KMS-11 (cell line): ENCODE results near the gene MUC3A.
"Not testable (repeated sequence)": the region's sequence is repeated elsewhere in the genome, so short reads cannot be mapped to it uniquely, and the experiment has no call there.

Experiments used
- H2AFZ ChIP-seq: fragments of 200-600 bp; sonication (generic); 2 replicates; pipeline ENCODE4 v1.6.1; 2016; ENCODE audit warnings: antibody characterized with exemption, mixed run types, low read depth
- H3K27ac ChIP-seq: fragments of 200-600 bp; sonication (generic); 2 replicates; pipeline ENCODE4 v1.6.1; 2016; ENCODE audit warnings: mild to moderate bottlenecking, mixed run types
- H3K27me3 ChIP-seq: fragments of 200-600 bp; sonication (generic); 2 replicates; pipeline ENCODE4 v1.6.1; 2017; ENCODE audit warnings: mild to moderate bottlenecking, low read depth, mixed run types, moderate library complexity; ENCODE audit not compliant: insufficient read depth
- H3K36me3 ChIP-seq: fragments of 200-600 bp; sonication (generic); 2 replicates; pipeline ENCODE4 v1.6.1; 2017; ENCODE audit warnings: mild to moderate bottlenecking, mixed run types; ENCODE audit not compliant: insufficient read depth
- H3K4me1 ChIP-seq: fragments of 200-600 bp; sonication (generic); 2 replicates; pipeline ENCODE4 v1.6.1; 2016; ENCODE audit warnings: mild to moderate bottlenecking, low read depth, mixed run types; ENCODE audit not compliant: poor library complexity, severe bottlenecking
- H3K4me2 ChIP-seq: fragments of 200-600 bp; sonication (generic); 2 replicates; pipeline ENCODE4 v1.7.0; 2016; ENCODE audit warnings: mild to moderate bottlenecking, mixed run types
- H3K4me3 ChIP-seq: fragments of 200-600 bp; sonication (generic); IDR thresholded peaks from 2 replicates; pipeline ENCODE4 v1.6.1; 2017; ENCODE audit warnings: low read depth, low read length, mixed read lengths; ENCODE audit not compliant: insufficient read depth
- H3K79me2 ChIP-seq: fragments of 200-600 bp; sonication (generic); 2 replicates; pipeline ENCODE4 v1.6.1; 2016; ENCODE audit warnings: low read depth, mixed run types; ENCODE audit not compliant: insufficient read depth
- H3K9ac ChIP-seq: fragments of 200-600 bp; sonication (generic); 2 replicates; pipeline ENCODE4 v1.6.1; 2016; ENCODE audit warnings: mild to moderate bottlenecking, mixed run types
- H4K20me1 ChIP-seq: fragments of 200-600 bp; sonication (generic); 2 replicates; pipeline ENCODE4 v1.6.1; 2016; ENCODE audit warnings: mild to moderate bottlenecking, mixed run types; ENCODE audit not compliant: insufficient read depth
- CTCF ChIP-seq: fragments of 200-600 bp; sonication (generic); conservative IDR thresholded peaks from 2 replicates; pipeline ENCODE4 v1.6.1; 2017; ENCODE audit warnings: low read depth, mild to moderate bottlenecking, antibody characterized with exemption, low read length, moderate library complexity, mixed read lengths

The MUC3A gene

GRCh38 chr7:100975371-100975821 lies 26.1 kb downstream of the MUC3A start:
- H3K4me2 ChIP-seq = no peak overlapping the region
- H3K27ac ChIP-seq = no peak overlapping the region
- no peaks in the 10 kb centered on the region for H3K4me1 ChIP-seq
- no peaks in the 10 kb centered on the region for H3K36me3 ChIP-seq
- H3K79me2 ChIP-seq = no peaks in the 10 kb centered on the region
- no peak for TF ChIP-seq CTCF
- H2AFZ ChIP-seq = no peak overlapping the region
- no peak overlapping the region for H3K4me3 ChIP-seq
- H3K9ac ChIP-seq = no peak overlapping the region
- no peaks in the 10 kb centered on the region for H4K20me1 ChIP-seq
- H3K27me3 ChIP-seq = peaks cover 52% of the 10 kb centered on the region

GRCh38 chr7:100978300-100978699 lies 29.0 kb downstream of the MUC3A start:
- H4K20me1 ChIP-seq = no peaks in the 10 kb centered on the region
- no peak for TF ChIP-seq CTCF
- no peak overlapping the region for H3K27ac ChIP-seq
- H3K4me3 ChIP-seq = no peak overlapping the region
- no peak overlapping the region for H3K4me2 ChIP-seq
- H3K9ac ChIP-seq = no peak overlapping the region
- H3K4me1 ChIP-seq = no peaks in the 10 kb centered on the region
- no peaks in the 10 kb centered on the region for H3K79me2 ChIP-seq
- no peak overlapping the region for H2AFZ ChIP-seq
- H3K36me3 ChIP-seq = no peaks in the 10 kb centered on the region
- peaks cover 61% of the 10 kb centered on the region for H3K27me3 ChIP-seq

GRCh38 chr7:100983451-100984187 lies 34.3 kb downstream of the MUC3A start:
- Histone ChIP-seq H3K4me3 (no peak overlapping the region), H2AFZ (no peak overlapping the region), H3K36me3 (no peaks in the 10 kb centered on the region), H3K9ac (no peak overlapping the region), H3K4me2 (no peak overlapping the region), H3K4me1 (no peaks in the 10 kb centered on the region), H3K27me3 (peaks cover 76% of the 10 kb centered on the region), H3K79me2 (no peaks in the 10 kb centered on the region), H4K20me1 (no peaks in the 10 kb centered on the region), H3K27ac (no peak overlapping the region)
- TF ChIP-seq CTCF = no peak

- H3K27ac ChIP-seq, H3K36me3 ChIP-seq, H3K4me1 ChIP-seq, H2AFZ ChIP-seq, H3K4me2 ChIP-seq, H4K20me1 ChIP-seq, H3K9ac ChIP-seq, H3K79me2 ChIP-seq, H3K4me3 ChIP-seq: not testable (repeated sequence)
- H3K27me3 ChIP-seq = peaks cover 73% of the 10 kb centered on the region
Observed at GRCh38 chr7:100984241-100984918, 35.0 kb downstream of the MUC3A start.

- not testable (repeated sequence) for H3K4me3 ChIP-seq, H3K4me2 ChIP-seq, H3K4me1 ChIP-seq, H3K27ac ChIP-seq, H3K79me2 ChIP-seq, H4K20me1 ChIP-seq, H3K9ac ChIP-seq, H2AFZ ChIP-seq, H3K36me3 ChIP-seq
- H3K27me3 ChIP-seq = peaks cover 74% of the 10 kb centered on the region
Observed at GRCh38 chr7:100985033-100985797, 35.9 kb downstream of the MUC3A start.
